ENCODE measurements around the gene XRN2. TPM values are rescaled to one million over a fixed set of nuclear protein-coding genes. Genes with fewer than 3 reads are reported as not detected.

The XRN2 gene
- total RNA-seq, 1 donor from 2014 or later: 46.4 TPM

DNA sequence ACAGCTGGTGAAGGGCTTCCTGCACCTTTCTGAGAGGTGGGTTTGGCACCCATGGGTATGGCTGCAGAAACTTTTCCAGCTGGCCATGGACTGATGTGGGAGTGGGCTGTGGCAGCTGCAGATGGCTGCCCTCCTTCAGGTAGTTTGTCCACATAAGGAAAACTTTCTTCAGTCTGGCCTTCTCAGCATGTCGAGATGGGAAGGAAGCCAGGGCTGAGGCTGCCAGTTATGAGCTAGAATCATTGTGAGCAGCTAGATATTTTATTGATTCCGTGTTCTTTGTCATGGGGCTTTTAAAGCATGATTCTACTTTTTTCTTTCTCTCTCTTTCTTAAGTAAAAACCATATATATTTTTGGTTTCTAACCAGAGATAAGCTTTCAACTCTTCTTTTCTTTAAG lies 77.6 kb downstream of the XRN2 start:
- no peak overlapping the region for H3K27ac ChIP-seq
- intact Hi-C loops (cut with DNase I): no loop called here
- H3K4me1 ChIP-seq: no peaks in the 10 kb centered on the region
- TF ChIP-seq POLR2AphosphoS5 (IDR thresholded peaks at IDR 0.05; ENCODE audit: insufficient read depth in 1 of 2, low read depth in 1 of 2) (no peak), POLR2A (IDR thresholded peaks at IDR 0.05) (no peak), CTCF (IDR thresholded peaks at IDR 0.05) (no peak)
- H3K36me3 ChIP-seq: peaks cover 0 to 37% of the 10 kb centered on the region in 2 donors
- DNase-seq (ENCODE audit: extremely low spot score in 2 of 2): no peak
- H3K27me3 ChIP-seq: no peaks in the 10 kb centered on the region
- no peak overlapping the region for H3K4me3 ChIP-seq
- H3K9me3 ChIP-seq: no peaks in the 10 kb centered on the region

- H3K9me3 ChIP-seq: no peaks in the 10 kb centered on the region
- no peak for TF ChIP-seq POLR2AphosphoS5 (IDR thresholded peaks at IDR 0.05; ENCODE audit: insufficient read depth in 1 of 2, low read depth in 1 of 2)
- no peaks in the 10 kb centered on the region for H3K27me3 ChIP-seq
- intact Hi-C loops (cut with DNase I): no loop called here
- no peak overlapping the region for H3K4me3 ChIP-seq
- H3K4me1 ChIP-seq: no peaks in the 10 kb centered on the region
- H3K36me3 ChIP-seq: peaks cover 0 to 37% of the 10 kb centered on the region in 2 donors
- DNase-seq (ENCODE audit: extremely low spot score in 2 of 2): no peak
- H3K27ac ChIP-seq: no peak overlapping the region
These were observed 78.5 kb downstream of the XRN2 start for GRCh38 chr20:21381619-21382018.

GRCh38 chr20:21384308-21384892 lies 81.3 kb downstream of the XRN2 start:
- Histone ChIP-seq H3K36me3 (peaks cover 0 to 55% of the 10 kb centered on the region in 2 donors), H3K27me3 (no peaks in the 10 kb centered on the region), H3K9me3 (no peaks in the 10 kb centered on the region), H3K4me1 (no peaks in the 10 kb centered on the region), H3K4me3 (no peak overlapping the region), H3K27ac (no peak overlapping the region)
- DNase-seq (ENCODE audit: extremely low spot score in 2 of 2): no peak
- TF ChIP-seq CTCF (IDR thresholded peaks at IDR 0.05) (no peak), POLR2A (IDR thresholded peaks at IDR 0.05) (no peak), POLR2AphosphoS5 (IDR thresholded peaks at IDR 0.05; ENCODE audit: insufficient read depth in 1 of 2, low read depth in 1 of 2) (no peak)
- intact Hi-C loops (cut with DNase I): no loop called here

DNA sequence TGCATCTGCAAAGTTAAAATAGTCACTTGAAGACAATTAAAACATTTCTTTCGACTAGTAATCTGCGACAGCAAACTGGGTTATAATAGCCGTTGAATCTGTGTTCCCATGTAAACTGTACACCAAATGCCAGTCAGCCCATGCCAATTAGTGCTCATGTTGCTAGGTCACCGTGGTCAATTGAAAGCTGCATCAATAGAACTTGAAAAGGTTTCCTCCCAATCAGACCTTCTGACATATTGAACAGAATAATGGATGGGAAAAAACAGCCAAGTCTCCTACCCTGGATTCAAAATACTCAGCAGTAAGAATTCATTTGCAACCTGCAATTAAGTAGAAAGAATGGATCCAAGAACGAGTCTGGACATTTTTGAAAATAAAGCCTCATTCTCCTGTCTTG lies 83.0 kb downstream of the XRN2 start:
- Histone ChIP-seq H3K4me3 (no peak overlapping the region), H3K9me3 (no peaks in the 10 kb centered on the region), H3K27ac (no peak overlapping the region), H3K36me3 (peaks cover 0 to 55% of the 10 kb centered on the region in 2 donors), H3K4me1 (no peaks in the 10 kb centered on the region), H3K27me3 (no peaks in the 10 kb centered on the region)
- intact Hi-C loops (cut with DNase I): no loop called here
- no peak for DNase-seq (ENCODE audit: extremely low spot score in 2 of 2)
- TF ChIP-seq POLR2AphosphoS5 (IDR thresholded peaks at IDR 0.05; ENCODE audit: insufficient read depth in 1 of 2, low read depth in 1 of 2): no peak
- TF ChIP-seq POLR2A (IDR thresholded peaks at IDR 0.05): no peak
- TF ChIP-seq CTCF (IDR thresholded peaks at IDR 0.05): no peak

GRCh38 chr20:21387528-21387927 lies 84.4 kb downstream of the XRN2 start:
- no peak for DNase-seq (ENCODE audit: extremely low spot score in 2 of 2)
- Histone ChIP-seq H3K4me3 (no peak overlapping the region), H3K36me3 (peaks cover 0 to 48% of the 10 kb centered on the region in 2 donors), H3K27me3 (no peaks in the 10 kb centered on the region), H3K4me1 (no peaks in the 10 kb centered on the region), H3K9me3 (no peaks in the 10 kb centered on the region), H3K27ac (no peak overlapping the region)
- TF ChIP-seq POLR2A (IDR thresholded peaks at IDR 0.05) (no peak), CTCF (IDR thresholded peaks at IDR 0.05) (no peak), POLR2AphosphoS5 (IDR thresholded peaks at IDR 0.05; ENCODE audit: insufficient read depth in 1 of 2, low read depth in 1 of 2) (no peak)
- intact Hi-C loops (cut with DNase I): no loop called here
